Body of pancreas (tissue), 4 donors: ENCODE measurements around the gene UQCC2.

Experiments
- CTCF ChIP-seq, 7 experiments: fragments of 450-650 bp in 4 of 7; fragments of 200-600 bp in 3 of 7; sonication (generic) in 3 of 7; IDR thresholded peaks; one replicate each; pipeline ENCODE4 v1.5.1; 2016 to 2019; ENCODE audit warnings: antibody characterized with exemption in 7 of 7
- POLR2A ChIP-seq, 3 donors: fragments of 450-650 bp; IDR thresholded peaks; one replicate each; pipeline ENCODE4 v1.6.1; 2016; ENCODE audit warnings: antibody characterized with exemption in 3 of 3, mild to moderate bottlenecking in 2 of 3

DNA sequence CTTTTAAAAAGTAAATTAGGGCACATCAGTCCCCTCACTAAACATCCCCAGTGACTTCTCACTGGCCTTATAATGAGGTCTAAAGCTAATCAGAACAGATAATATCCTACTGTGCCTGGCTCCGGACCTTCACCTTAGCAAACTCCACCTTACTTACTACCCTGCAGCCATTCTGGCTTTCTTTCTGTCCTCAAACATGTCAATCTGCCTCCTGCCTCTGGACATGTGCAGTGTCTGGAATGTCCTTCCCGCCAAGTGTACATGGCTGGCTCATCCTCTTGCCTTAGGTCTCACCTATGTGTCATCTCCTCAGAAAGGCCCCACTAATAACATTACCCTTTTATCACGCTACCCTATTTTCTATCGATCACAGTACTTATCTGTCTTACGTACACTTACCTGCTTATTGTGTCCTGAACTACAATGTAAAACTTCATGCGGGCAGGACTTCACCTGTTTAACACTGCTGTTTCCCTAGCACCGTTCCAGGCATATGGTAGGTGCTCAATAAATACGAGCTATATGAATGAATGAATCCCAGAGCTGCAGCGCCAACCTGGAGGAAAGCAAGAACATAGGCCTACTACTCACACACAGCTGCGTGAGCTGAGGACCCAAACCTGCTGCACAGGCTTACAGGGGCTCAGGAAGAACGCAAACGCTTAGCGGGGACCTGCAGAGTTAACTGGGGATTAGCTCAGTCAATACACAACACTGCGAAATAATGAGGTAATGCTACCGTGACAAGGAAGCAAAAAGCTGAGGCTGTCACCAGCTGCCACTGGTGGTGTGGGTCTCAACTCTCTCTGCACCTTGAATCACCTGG lies 991 bp downstream of the UQCC2 start:
- TF ChIP-seq CTCF (IDR thresholded peaks at IDR 0.05): no peak
- TF ChIP-seq POLR2A (IDR thresholded peaks at IDR 0.05): no peak
